Pulmonary artery endothelial cell (primary cell): Measurements from ENCODE around the gene STX1B. TPM values are rescaled to one million over a fixed set of nuclear protein-coding genes. Genes with fewer than 3 reads are reported as not detected.

Source experiments
- DNase-seq: peaks from one replicate; pipeline ENCODE4 v3.0.0-alpha.2; 2011; ENCODE audit warnings: low read depth, low spot score
- total RNA-seq: library from RNA; depleted of rRNA; stranded (reverse); fragments of >200 nt; gene quantifications from 2 replicates; pipeline ENCODE4 v1.2.3, GENCODE V29; 2014

The STX1B gene
- total RNA-seq, 1 donor from 2014 or later, result 0.33 TPM

DNA sequence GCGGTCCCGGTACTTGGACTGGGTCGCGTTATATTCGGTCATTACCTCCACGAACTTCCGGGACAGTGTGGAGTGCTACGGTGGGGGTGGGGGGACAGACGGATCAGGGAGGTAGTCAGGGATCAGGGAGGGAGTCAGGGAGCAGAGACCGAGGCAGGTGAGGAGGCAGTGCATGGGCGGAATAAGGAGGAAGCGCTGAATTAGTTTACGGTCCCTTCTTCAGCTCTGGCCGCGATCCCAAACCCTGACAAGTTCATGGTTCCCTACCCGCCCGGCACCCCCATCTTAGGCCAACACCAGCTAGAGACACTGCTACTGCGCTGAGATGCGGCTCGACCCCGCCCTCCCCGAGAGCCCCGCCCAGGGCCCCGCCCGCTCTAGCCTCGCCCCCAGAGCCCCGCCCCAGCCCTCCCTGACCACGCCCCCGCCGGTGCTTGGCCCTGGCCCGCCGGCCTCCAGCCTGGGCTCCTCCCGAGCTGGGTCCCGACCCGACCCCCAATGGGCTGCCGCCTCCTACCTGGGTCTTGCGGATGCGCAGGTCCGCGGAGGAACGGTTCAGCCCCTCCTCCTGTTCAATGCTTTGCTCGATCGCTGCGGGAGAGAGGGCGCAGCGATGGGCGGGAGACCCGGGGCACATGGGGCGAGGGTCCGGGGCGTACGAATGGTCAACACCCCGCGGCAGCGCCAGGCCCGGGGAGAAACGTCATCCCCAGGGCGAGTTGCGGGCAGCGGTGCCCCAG, 13.3 kb downstream of the STX1B start:
- DNase-seq, result no peak

DNA sequence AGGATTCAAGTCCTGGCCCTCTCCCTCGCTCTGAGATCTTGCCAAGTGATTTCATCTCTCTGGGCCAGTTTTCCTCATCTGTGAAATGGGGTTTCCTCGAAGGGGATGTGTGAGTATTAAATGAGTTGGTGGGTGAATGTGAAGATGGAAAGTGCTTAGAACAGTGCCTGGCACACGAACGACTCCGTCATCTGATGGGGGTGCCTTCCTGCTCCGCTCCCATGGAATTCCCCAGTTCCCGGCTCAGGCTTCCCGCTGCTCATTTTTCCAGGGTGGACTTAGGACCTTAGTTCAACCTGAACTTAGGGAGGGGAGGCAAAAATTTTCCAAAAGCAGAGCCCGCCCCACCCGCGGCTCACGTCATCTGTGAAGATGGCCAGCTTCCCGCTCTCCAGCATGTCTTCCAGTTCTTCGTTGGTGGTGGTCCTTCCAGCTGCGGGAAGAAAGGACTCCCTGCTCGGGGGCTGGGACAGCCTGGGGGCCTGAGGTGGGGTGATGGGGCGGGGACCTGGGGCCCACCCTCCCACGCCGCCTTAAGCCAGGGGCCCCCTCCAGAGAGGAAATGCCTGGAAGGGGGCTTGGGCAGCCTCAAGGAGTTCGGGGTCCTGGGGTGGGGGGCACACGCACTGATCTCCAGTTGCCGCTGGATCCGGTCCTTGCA, 14.0 kb downstream of the STX1B start:
- DNase-seq, result no peak

DNA sequence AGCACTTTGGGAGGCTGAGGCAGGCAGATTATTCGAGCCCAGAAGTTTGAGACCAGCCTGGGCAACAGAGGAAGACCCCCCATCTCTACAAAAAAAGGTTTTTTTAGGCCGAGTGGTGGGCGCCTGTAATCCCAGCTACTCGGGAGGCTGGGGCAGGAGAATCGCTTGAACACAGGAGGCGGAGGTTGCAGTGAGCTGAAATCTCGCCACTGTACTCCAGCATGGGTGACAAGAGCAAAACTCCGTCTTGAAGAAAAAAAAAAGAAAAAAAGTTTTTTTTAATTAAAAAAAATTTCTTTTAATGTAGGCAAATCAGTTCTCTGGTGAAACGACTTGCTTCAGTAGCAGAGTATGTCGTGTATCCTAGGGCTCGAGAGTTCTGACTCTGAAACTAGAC, 14.5 kb downstream of the STX1B start:
- DNase-seq, result no peak

DNA sequence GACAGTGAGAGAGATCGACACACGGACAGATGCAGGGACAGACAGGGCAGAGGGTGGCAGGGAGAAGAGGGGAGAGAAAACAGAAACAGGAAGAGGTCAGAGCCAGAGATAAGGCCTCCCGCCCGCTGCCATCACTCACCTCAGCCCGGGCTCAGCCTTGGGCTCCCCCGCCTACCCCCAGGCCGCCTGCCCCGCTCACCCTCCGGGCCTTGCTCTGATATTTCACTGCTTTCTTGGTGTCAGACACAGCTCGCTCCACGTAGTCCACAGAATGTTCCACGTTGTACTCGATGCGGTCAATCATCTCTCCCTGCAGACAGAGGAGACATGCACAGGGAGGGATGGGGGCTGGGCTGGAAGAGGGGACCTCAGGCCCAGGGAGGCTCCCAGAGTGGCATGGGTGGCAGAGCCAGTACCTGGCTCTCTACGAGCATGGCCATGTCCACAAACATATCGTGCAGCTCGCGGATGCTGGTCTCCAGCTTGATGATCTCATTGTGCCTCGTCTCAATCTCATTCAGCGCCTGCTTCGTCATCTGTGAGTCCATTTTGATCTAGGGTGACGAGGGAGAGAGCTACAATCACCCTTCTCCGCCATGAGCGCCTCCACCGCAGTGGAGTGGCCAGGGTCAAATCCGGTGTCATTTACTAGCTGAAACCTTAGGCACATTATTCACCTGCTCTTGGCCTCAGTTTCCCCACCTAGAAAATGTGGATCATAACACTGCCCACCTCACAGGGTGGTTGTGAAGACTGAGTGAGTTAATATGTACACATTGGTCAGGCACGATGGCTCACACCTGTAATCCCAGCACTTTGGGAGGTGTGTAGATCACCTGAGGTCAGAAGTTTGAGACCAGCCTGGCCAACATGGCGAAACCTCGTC, 17.3 kb downstream of the STX1B start:
- no peak for DNase-seq

DNA sequence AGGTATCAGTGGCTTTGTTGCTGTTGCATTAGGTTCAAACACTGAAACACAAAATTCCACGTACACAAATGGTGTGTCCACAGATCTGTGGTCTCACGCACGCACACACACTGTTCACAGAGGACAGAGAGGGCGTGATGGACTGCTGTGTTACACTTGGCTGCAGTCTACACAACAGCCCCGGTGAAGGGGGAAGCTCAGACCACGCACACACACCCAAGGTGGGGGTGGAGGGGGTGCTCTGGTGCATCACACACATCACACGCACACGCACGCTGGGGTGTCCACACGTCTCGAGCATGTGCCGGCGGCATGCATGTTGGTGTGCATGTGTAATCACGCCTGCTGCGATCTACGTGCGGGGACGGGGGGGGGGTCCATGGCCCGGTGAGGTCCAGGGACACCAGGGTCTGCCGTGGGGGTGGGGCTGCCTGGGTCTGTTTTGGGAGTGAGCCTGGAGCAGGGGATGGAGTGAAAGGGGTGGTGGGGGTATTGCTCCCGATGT, 18.1 kb downstream of the STX1B start:
- no peak for DNase-seq

DNA sequence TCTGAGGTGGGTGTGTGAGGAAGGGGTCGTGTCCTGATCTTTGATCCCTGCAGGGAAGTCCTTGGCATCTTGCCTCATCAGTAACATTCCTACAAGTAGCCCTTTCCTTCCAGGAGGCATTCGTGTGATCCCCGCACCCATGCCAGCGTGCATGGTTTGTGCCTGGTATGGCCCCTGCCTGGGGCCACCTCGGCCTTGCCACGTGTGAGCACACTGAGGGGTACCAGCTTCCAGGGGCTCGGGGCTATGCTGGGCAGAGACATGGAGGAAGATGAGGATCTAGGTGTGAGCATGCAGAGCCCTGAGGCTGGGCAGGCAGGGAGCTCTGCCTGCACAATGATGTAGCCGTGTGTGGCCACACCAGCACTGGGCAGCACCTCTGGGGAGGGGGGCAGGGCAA, 19.4 kb downstream of the STX1B start:
- no peak for DNase-seq

DNA sequence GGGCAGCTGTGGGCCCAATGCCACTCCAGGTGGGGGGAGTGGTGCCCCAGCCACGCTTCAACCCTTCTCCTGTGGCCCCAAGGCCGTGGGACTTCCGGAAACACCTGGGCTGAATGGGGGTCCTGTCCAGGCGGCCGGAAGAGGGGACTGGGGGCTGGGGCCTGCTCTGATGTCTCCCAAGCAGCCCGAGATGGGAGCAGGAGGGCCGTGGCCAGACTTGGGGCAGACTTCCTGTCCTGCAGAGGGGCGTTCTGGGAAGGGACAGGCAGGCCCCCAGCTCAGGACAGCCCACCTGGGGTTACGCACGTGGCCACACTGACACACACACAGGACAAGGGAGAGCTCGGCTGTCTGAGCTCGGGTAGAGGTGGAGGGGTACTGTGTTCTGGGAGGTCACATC, 20.3 kb downstream of the STX1B start:
- DNase-seq, result no peak

DNA sequence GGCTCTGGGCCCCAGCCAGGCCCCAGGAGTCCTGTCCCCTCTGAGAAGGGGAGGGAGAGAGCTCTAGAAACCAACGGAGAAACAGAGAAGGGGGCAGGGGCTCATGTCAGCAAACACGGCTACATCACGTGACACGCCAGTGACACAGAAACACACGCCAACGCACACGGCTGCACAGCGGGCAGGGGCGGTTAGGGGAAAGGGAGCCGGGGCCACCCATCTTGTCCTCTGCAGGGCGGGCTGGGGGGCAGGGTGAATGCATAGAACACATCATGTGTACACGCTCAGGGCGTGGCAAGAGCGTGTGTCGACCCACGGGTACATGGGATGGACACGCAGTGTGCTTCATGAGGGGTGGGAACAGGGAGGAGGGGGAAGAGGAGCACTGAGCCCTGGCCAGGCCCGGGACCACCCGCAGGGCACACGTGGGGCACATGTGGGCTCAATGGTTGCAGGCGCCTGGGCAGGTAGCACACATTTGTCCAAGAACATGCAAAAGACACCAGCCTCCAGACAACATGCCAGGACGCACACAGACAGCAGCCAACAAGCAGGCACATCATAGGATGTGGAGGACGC, 20.9 kb downstream of the STX1B start:
- no peak for DNase-seq

DNA sequence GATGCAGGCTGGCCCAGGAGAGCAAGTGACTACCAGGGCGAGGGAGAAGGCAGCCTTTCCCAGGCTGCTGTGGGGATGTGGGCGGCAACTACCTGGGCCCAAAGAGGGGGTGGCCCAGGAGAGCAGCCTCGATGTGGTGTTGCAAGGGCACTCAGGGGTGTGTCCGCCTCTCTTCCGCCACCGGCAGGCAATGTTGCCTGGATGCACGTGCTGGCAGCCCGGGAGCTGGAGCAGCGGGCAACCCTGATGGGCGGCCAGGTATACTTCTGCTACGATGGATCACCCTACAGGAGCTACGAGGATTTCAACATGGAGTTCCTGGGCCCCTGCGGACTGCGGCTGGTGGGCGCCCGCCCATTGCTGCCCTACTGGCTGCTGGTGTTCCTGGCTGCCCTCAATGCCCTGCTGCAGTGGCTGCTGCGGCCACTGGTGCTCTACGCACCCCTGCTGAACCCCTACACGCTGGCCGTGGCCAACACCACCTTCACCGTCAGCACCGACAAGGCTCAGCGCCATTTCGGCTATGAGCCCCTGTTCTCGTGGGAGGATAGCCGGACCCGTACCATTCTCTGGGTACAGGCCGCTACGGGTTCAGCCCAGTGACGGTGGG, 22.8 kb downstream of the STX1B start:
- DNase-seq, result no peak

DNA sequence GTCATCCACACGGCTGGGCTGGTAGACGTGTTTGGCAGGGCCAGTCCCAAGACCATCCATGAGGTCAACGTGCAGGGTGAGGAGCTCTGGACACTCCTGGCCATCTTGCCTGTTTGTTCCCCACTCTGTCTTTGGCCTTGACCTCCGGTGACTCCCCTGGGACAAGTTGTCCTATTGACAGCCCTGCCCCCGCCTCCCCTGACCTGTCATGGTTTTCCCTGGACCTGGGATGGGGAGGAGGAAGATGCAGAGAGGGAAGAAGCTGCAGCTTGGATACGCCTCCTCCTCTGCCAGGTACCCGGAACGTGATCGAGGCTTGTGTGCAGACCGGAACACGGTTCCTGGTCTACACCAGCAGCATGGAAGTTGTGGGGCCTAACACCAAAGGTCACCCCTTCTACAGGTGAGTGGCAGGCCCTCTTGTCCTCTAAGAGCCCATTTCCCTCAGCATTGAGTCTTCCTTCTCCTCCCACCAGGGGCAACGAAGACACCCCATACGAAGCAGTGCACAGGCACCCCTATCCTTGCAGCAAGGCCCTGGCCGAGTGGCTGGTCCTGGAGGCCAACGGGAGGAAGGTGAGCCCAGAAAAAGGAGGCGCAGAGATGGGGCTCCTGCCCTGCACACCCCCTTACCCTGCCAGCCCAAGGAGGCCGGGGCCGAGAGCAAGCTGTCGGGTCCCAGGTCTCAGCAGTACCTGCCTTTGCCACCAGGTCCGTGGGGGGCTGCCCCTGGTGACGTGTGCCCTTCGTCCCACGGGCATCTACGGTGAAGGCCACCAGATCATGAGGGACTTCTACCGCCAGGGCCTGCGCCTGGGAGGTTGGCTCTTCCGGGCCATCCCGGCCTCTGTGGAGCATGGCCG, 24.1 kb downstream of the STX1B start:
- DNase-seq, result no peak

DNA sequence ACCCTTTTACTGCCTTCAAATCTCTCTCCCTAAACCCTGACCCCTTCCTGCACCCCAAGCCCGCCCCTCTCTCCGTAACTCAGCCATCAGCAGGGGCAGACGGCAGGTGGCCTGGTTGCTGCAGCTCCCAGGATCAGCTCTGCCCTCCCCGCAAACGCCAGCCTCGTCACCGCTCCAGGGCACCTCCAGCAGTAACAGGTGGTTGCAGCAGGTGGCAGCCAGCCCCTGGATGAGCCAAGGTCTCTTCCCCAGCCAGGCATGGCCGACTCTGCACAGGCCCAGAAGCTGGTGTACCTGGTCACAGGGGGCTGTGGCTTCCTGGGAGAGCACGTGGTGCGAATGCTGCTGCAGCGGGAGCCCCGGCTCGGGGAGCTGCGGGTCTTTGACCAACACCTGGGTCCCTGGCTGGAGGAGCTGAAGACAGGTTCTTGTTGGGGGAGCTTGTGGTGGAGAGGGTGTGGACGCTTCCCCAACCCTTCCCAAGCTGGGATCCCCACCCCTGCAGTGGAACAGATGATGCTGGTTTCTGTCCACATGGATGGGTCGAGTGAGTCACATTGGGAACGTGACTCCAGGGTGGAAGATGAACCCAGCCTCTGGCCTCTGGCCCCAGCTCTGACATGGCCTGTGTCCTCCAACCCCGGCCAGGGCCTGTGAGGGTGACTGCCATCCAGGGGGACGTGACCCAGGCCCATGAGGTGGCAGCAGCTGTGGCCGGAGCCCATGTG, 24.9 kb downstream of the STX1B start:
- DNase-seq, result no peak

DNA sequence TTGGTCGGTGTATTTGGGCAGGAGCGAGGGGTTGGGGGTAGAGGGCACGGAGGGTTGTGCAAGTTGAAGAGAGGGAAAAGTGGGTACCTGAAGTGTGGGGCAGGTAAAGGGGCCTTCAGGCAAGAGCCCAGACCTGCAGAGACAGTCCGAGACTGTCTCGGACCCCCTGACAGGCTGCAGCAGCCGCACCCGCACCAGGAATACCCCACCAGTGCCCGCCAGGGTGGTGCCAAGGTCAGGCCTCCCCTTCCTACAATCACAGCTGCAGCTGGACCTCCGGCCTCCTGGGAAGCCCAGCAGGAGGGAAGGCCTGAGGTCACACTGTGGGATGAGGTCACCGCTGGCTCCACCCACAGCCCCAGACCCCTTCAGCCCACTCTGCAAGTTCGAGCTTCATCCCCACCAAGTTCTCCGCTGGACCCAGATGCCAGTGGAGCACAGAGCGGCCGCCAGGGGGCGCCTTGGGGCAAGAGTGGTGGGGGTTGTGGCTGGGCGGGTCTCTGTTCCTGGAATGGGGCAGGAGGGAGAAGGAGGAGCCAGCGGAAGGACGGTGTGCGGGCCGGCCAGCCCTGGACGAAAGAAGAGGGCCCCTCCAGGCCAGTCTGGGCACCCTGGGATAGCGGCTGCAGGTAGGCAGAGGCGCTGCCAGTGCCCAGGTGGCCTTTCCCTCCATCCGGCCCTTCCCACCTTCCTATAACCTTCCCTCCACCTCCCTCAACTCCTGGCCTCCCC, 25.6 kb downstream of the STX1B start, which contains the start of gene HSD3B7:
Gene HSD3B7, plus strand, starts transcription at position 539 of the 732 bp plus-strand sequence. CDS start 452 bp downstream, outside the sequence.
- DNase-seq, result peak; percentile 22

DNA sequence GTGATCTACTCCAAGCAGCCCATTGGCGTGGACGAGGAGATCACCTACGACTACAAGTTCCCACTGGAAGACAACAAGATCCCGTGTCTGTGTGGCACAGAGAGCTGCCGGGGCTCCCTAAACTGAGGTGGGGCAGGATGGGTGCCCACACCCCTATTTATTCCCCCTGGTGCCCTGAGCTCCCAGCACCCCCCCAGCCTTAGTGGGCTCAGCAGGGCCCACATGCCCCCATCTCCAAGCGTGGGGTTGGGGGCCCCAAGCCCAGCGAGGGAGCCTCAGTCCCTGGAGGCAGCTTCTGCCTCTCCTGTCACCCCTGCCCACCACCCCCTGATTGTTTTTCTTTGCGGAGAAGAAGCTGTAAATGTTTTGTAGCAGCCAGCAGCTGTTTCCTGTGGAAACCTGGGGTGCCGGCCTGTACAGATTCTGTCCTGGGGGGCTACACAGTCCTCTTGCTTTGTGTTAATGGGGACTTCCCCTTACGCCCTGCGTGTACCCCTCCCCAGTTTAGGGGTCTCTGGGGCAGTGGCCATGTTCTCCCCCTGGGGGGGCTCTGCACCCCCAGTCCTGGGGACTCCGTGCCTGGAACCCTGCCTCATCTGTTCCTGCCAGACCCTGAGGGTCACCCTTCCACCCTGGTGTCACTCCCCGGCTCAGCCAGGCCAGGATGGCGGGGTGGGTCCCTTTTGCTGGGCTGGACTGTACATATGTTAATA, 26.4 kb downstream of the STX1B start:
- no peak for DNase-seq

DNA sequence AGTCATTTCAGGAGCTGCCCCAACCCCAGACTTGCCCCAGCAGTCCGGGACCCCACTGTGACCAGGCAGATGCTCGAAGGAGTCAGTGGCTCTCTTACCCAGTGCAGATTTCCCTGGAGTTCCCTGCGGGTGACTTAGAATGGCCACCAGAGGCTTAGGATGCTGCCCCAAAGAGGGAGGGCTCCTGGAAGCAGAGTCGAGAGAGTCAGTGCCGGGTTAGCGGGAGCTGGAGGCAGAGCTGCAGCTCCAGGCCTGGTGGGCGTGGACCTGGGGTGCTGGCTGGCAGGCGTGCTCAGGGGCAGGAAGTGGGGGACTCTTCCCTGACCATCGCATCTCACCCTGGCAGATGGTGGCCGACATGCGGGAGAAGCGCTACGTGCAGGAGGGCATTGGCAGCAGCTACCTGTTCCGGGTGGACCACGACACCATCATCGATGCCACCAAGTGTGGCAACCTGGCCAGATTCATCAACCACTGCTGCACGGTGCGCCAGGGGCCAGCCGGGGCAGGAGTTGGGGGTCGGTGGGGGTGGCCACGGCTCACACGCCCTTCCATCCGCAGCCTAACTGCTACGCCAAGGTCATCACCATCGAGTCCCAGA, 27.0 kb downstream of the STX1B start:
- no peak for DNase-seq

DNA sequence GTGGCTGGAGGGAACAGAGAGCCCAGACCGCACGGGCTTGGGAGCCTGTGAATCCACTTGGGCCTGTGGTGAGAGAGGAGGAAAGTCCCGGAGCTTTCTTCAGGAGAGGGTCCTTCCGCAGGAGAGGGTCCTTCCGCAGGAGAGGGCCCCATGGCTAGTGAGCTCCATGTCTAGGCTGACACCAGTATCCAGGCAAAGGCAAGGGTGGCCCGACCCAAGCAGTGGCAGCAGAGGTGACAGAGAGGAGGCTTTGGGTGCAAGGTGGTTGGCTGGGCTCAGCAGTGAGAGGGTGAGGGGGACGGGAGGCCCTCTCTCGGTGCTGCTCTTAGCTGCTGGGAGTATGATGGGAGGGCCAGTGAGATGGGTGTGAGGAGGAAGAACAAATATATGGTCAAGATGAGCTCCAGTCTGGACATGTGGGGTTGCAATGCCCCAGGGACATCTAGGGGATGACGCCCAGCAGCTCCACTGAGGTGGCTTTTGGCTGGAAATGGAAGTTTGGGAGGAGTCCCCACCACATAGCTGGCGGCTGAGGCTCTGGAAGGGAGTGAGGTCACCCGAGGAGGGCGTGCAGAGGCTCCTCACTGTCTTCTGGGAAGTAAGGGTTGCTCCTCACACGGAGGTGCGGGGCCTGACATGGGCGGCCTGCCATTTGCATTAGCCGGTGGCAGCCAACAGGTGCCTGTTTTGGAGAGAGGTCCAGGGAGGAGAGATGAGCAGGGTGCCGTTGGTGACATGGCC, 27.7 kb downstream of the STX1B start:
- DNase-seq, result no peak

DNA sequence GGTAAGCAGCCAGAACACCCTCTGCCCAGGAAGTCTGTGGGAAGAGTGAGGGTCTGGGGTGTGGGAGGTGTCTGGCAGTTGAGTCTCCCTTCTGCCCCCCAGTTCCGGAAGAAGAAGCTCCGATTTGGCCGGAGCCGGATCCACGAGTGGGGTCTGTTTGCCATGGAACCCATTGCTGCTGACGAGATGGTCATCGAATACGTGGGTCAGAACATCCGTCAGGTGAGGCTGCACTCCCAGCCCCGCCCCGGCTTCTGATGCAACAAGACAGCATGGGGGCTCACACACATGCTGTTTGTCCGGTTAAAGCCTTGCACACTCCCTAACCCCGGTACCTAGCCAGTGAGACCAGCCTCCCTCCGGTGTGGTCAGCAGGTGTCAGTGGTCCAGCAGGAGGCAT, 29.5 kb downstream of the STX1B start:
- no peak for DNase-seq

DNA sequence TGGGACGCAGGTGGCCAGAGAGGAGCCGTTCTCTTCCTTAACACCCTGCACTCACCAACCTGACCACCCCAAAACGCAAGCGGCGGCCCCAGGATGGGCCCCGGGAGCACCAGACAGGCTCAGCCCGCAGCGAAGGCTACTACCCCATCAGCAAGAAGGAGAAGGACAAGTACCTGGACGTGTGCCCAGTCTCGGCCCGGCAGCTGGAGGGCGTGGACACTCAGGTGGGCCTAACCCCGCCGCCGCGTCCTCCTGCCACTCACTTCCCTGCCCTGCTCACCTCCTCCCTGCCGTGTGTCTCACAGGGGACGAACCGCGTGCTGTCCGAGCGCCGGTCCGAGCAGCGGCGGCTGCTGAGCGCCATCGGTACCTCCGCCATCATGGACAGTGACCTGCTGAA, 30.0 kb downstream of the STX1B start:
- DNase-seq, result no peak
